ENCODE measurements around the gene AMFR. TPM values are rescaled to one million over a fixed set of nuclear protein-coding genes. Genes with fewer than 3 reads are reported as not detected.

Gene AMFR
- total and polyA plus RNA-seq, 2 of the 13 experiments (the other 11 are each of a cell fraction or from before 2014, with no cell fraction given), result 52.9 to 108 TPM

DNA sequence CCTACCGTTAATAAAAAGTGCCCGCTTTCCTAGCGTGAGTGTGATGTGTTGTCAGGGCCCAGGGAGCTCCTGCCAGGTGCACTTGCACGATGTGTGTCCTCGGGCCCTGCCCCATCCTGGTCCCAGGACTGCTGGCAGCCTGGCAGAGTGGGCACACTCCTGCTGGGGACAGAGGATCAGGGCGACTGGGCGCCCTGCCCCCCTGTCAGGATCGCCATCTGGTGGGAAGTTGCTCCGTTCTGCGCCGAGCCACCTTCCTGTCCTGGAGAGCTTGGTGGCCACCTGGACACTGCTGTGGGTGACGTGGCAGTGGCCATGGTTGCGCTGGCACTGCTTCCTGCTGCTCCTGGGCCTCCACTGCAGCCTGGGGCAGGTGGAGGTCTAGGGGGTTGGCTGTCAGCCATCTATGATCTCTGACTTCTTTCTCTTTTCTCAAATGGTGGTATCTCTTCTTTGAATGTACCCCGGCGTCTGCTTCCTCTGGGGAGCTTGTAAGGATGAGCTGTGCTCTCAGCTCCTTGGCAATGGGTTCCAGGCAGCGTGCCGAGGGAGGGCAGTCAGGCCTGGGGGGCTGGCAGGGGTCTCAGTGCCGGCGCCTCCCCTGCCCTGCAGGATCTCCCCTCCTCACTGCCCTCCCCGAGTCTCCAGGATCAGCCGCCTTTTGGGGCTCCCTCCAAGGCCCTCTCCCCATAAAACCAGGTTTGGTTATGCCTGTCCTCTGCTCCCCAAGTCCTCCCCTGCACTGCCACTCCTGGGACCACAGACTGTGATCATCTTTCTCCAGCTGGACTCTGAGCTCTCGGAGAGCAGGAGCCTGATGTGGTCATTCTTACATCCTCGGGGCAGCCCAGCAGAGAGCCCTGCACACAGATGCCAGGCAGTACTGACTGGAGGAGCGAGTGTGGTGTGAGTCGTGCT lies 76.9 kb downstream of the AMFR start:
- Histone ChIP-seq H4K20me1 (ENCODE audit: insufficient read depth, low read length) (no peaks in the 10 kb centered on the region), H3K9me3 (ENCODE audit: low read length) (no peaks in the 10 kb centered on the region), H3K36me3 (replicated peaks in 1 of 2; ENCODE audit: control insufficient read depth in 1 of 2, insufficient read depth in 2 of 2, low read length in 2 of 2) (no peaks in the 10 kb centered on the region), H3K4me1 (ENCODE audit: insufficient read depth, low read length) (peaks cover 22% of the 10 kb centered on the region), H2AFZ (ENCODE audit: low read length) (no peak overlapping the region), H3K27ac (ENCODE audit: extremely low read length, insufficient read depth, low read length) (no peak overlapping the region), H3K79me2 (ENCODE audit: insufficient read depth, low read length) (no peaks in the 10 kb centered on the region), H3K9ac (ENCODE audit: insufficient read depth, low read depth, low read length) (no peak overlapping the region), H3K27me3 (ENCODE audit: control insufficient read depth in 1 of 2, insufficient read depth in 2 of 2, low read length in 2 of 2) (peaks cover 6 to 45% of the 10 kb centered on the region in 2 experiments), H3K4me2 (ENCODE audit: low read depth, low read length) (no peak overlapping the region), H3K4me3 (replicated peaks in 1 of 3; ENCODE audit: insufficient read depth in 1 of 3, low read depth in 2 of 3, low read length in 3 of 3) (no peak overlapping the region)
- DNase-seq (ENCODE audit: low spot score), result no peak
- 45% methylated on average over 22 of the region's 25 CpGs for WGBS (ENCODE audit: low lambda C conversion rate)
- POLR2A ChIA-PET, result interaction anchor here (1.1 kb wide), 1 partner anchor 103 kb away, joined by 3 read pairs; the partner anchor contains the start of genes NUDT21 and OGFOD1
- CTCF ChIA-PET (ENCODE audit: low intra/inter-chr PET ratio, low total read pairs), result no interaction called here
- no TSS peak for BruUV-seq (replicated peaks)
- intact Hi-C loops (cut with micrococcal nuclease; ENCODE audit: unreplicated experiment), result no loop called here
- FAIRE-seq, result no peak
- peak; percentile 56 for ATAC-seq
- in situ Hi-C loops (cut with HindIII; ENCODE audit: extremely low pct_ligation_motif_present, low pct_unique_long_range_greater_than_20kb), result no loop called here
- TF ChIP-seq, protein P1, sequence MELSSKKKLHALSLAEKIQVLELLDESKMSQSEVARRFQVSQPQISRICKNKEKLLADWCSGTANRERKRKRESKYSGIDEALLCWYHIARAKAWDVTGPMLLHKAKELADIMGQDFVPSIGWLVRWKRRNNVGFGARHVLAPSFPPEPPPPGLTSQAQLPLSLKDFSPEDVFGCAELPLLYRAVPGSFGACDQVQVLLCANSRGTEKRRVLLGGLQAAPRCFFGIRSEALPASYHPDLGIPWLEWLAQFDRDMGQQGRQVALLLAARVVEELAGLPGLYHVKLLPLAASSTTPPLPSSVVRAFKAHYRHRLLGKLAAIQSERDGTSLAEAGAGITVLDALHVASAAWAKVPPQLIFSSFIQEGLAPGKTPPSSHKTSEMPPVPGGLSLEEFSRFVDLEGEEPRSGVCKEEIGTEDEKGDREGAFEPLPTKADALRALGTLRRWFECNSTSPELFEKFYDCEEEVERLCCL (CRISPR knock-in tag; IDR thresholded peaks at IDR 0.05; ENCODE audit: borderline replicate concordance), result no peak
- TF ChIP-seq WIZ (CRISPR knock-in tag; IDR thresholded peaks at IDR 0.05) (no peak), MYNN (CRISPR knock-in tag; IDR thresholded peaks at IDR 0.05; ENCODE audit: low read depth) (no peak), SIN3A (IDR thresholded peaks at IDR 0.05; ENCODE audit: borderline replicate concordance, low read depth, low read length) (no peak), ZNF3 (CRISPR knock-in tag; IDR thresholded peaks at IDR 0.05) (no peak), GFI1 (CRISPR knock-in tag; IDR thresholded peaks at IDR 0.05; ENCODE audit: borderline replicate concordance) (no peak), GABPA (IDR thresholded peaks at IDR 0.05; ENCODE audit: low read depth, low read length) (no peak), GABPA (CRISPR knock-in tag; IDR thresholded peaks at IDR 0.05; ENCODE audit: low read depth) (no peak), SRSF4 (IDR thresholded peaks at IDR 0.05; ENCODE audit: low read depth, low read length, poor library complexity, severe bottlenecking) (no peak), ZNF326 (CRISPR knock-in tag; IDR thresholded peaks at IDR 0.05; ENCODE audit: borderline replicate concordance) (no peak), SKI (IDR thresholded peaks at IDR 0.05; ENCODE audit: partially characterized antibody) (no peak), ZNF674 (CRISPR knock-in tag; IDR thresholded peaks at IDR 0.05; ENCODE audit: low read depth) (no peak), FOXA1 (IDR thresholded peaks at IDR 0.05) (no peak), FOXA1 (CRISPR knock-in tag; IDR thresholded peaks at IDR 0.05) (no peak), ZFX (CRISPR knock-in tag; IDR thresholded peaks at IDR 0.05; ENCODE audit: low read depth) (0 out of 2 replicates have a peak, but pooled peaks have one; percentile 18), CBFB (CRISPR knock-in tag; IDR thresholded peaks at IDR 0.05) (no peak), ZNF619 (CRISPR knock-in tag; IDR thresholded peaks at IDR 0.05) (no peak)
- TF ChIP-seq, protein P2, sequence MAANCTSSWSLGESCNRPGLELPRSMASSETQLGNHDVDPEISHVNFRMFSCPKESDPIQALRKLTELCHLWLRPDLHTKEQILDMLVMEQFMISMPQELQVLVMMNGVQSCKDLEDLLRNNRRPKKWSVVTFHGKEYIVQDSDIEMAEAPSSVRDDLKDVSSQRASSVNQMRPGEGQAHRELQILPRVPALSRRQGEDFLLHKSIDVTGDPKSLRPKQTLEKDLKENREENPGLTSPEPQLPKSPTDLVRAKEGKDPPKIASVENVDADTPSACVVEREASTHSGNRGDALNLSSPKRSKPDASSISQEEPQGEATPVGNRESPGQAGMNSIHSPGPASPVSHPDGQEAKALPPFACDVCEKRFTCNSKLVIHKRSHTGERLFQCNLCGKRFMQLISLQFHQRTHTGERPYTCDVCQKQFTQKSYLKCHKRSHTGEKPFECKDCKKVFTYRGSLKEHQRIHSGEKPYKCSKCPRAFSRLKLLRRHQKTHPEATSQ (CRISPR knock-in tag; IDR thresholded peaks at IDR 0.05; ENCODE audit: borderline replicate concordance), result no peak
- TF ChIP-seq, protein P3, sequence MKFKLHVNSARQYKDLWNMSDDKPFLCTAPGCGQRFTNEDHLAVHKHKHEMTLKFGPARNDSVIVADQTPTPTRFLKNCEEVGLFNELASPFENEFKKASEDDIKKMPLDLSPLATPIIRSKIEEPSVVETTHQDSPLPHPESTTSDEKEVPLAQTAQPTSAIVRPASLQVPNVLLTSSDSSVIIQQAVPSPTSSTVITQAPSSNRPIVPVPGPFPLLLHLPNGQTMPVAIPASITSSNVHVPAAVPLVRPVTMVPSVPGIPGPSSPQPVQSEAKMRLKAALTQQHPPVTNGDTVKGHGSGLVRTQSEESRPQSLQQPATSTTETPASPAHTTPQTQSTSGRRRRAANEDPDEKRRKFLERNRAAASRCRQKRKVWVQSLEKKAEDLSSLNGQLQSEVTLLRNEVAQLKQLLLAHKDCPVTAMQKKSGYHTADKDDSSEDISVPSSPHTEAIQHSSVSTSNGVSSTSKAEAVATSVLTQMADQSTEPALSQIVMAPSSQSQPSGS (CRISPR knock-in tag; IDR thresholded peaks at IDR 0.05), result no peak
- TF ChIP-seq, protein P4, sequence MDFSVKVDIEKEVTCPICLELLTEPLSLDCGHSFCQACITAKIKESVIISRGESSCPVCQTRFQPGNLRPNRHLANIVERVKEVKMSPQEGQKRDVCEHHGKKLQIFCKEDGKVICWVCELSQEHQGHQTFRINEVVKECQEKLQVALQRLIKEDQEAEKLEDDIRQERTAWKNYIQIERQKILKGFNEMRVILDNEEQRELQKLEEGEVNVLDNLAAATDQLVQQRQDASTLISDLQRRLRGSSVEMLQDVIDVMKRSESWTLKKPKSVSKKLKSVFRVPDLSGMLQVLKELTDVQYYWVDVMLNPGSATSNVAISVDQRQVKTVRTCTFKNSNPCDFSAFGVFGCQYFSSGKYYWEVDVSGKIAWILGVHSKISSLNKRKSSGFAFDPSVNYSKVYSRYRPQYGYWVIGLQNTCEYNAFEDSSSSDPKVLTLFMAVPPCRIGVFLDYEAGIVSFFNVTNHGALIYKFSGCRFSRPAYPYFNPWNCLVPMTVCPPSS (IDR thresholded peaks at IDR 0.05), result no peak
